Measurements from ENCODE around the gene BCKDK.
A peak's percentile ranks its signal among the peaks of the same experiment; 100 is the strongest.
"Not testable (repeated sequence)": the region's sequence is repeated elsewhere in the genome, so short reads cannot be mapped to it uniquely, and the experiment has no call there.

The BCKDK gene

GRCh38 chr16:31138621-31139578 lies 30.7 kb downstream of the BCKDK start:
- no peak for TF ChIP-seq RARB (CRISPR knock-in tag; IDR thresholded peaks at IDR 0.05)
- ATAC-seq, result peak; percentile 39

DNA sequence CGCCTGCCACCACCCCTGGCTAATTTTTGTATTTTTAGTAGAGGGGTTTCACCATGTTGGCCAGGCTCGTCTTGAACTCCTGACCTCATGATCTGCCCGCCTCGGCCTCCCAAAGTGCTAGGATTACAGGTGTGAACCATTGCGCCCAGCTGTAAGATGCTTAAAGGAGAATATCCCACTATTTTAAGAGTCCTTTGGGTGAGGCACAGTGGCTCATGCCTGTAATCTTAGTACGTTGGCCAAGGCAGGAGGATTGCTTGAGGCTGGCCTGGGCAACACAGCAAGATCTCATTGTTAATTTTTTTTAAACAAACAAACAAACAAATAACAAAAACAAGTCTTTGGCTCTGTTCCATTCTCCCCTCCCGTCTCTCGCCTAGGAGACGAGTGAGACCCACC lies 32.9 kb downstream of the BCKDK start:
- not testable (repeated sequence) for ATAC-seq

DNA sequence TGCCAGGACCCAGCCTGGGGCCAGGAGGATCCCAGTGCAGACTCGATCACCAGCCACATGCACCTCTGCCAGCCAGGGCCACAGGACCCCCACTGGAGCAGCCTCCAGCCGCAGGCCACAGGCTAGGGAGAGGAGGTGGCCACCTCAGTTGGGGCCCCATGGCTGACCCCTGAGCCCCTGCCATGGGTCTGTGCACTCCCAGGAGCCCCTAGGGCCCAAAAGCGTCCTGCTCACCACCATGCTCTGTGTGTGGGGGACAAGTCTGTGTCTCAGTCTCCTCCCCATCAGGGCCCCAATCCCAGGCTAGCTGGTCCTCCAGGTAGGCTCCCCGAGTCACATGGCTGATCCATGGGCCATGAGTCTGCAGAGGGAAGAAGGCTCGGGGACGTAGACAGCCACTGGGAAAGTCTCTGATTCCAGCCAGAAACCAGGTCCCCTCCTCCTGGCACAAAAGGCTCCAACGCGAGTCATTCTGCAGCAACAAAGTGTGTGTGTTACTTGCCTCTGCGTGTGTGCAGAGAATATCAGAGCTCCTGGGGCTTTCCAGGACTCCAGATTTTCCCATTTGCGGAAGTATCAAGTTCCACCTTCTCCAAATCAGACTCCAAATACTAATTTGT lies 33.4 kb downstream of the BCKDK start:
- TF ChIP-seq, protein P1, sequence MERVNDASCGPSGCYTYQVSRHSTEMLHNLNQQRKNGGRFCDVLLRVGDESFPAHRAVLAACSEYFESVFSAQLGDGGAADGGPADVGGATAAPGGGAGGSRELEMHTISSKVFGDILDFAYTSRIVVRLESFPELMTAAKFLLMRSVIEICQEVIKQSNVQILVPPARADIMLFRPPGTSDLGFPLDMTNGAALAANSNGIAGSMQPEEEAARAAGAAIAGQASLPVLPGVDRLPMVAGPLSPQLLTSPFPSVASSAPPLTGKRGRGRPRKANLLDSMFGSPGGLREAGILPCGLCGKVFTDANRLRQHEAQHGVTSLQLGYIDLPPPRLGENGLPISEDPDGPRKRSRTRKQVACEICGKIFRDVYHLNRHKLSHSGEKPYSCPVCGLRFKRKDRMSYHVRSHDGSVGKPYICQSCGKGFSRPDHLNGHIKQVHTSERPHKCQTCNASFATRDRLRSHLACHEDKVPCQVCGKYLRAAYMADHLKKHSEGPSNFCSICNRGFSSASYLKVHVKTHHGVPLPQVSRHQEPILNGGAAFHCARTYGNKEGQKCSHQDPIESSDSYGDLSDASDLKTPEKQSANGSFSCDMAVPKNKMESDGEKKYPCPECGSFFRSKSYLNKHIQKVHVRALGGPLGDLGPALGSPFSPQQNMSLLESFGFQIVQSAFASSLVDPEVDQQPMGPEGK (CRISPR knock-in tag; IDR thresholded peaks at IDR 0.05; ENCODE audit: borderline replicate concordance), result no peak
- TF ChIP-seq ARNTL (CRISPR knock-in tag; IDR thresholded peaks at IDR 0.05; ENCODE audit: borderline replicate concordance, low read depth), result no peak
- no peak for TF ChIP-seq CSDC2 (CRISPR knock-in tag; IDR thresholded peaks at IDR 0.05)
- TF ChIP-seq TOX (CRISPR knock-in tag; IDR thresholded peaks at IDR 0.05; ENCODE audit: borderline replicate concordance), result no peak
- no peak for TF ChIP-seq ZNF8 (CRISPR knock-in tag; IDR thresholded peaks at IDR 0.05)
- no peak for TF ChIP-seq GLIS3 (CRISPR knock-in tag; IDR thresholded peaks at IDR 0.05)
- no peak for TF ChIP-seq OSR1 (CRISPR knock-in tag; IDR thresholded peaks at IDR 0.05)
- TF ChIP-seq CSRNP3 (CRISPR knock-in tag; IDR thresholded peaks at IDR 0.05), result no peak
- TF ChIP-seq ZFP3 (CRISPR knock-in tag; IDR thresholded peaks at IDR 0.05), result no peak
- TF ChIP-seq TCF4 (CRISPR knock-in tag; IDR thresholded peaks at IDR 0.05; ENCODE audit: borderline replicate concordance), result no peak
- no peak for TF ChIP-seq PPARA (CRISPR knock-in tag; IDR thresholded peaks at IDR 0.05; ENCODE audit: borderline replicate concordance)
- no peak for TF ChIP-seq RARB (CRISPR knock-in tag; IDR thresholded peaks at IDR 0.05)
- TF ChIP-seq ZNF565 (CRISPR knock-in tag; conservative IDR thresholded peaks at IDR 0.05; ENCODE audit: low read depth), result no peak
- TF ChIP-seq, protein P2, sequence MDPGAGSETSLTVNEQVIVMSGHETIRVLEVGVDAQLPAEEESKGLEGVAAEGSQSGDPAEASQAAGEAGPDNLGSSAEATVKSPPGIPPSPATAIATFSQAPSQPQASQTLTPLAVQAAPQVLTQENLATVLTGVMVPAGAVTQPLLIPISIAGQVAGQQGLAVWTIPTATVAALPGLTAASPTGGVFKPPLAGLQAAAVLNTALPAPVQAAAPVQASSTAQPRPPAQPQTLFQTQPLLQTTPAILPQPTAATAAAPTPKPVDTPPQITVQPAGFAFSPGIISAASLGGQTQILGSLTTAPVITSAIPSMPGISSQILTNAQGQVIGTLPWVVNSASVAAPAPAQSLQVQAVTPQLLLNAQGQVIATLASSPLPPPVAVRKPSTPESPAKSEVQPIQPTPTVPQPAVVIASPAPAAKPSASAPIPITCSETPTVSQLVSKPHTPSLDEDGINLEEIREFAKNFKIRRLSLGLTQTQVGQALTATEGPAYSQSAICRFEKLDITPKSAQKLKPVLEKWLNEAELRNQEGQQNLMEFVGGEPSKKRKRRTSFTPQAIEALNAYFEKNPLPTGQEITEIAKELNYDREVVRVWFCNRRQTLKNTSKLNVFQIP (CRISPR knock-in tag; IDR thresholded peaks at IDR 0.05; ENCODE audit: borderline replicate concordance, low read depth), result no peak
- no peak for TF ChIP-seq ESRRG (CRISPR knock-in tag; IDR thresholded peaks at IDR 0.05)
- TF ChIP-seq ZFP30 (CRISPR knock-in tag; IDR thresholded peaks at IDR 0.05), result no peak
- ATAC-seq, result peak; percentile 30

DNA sequence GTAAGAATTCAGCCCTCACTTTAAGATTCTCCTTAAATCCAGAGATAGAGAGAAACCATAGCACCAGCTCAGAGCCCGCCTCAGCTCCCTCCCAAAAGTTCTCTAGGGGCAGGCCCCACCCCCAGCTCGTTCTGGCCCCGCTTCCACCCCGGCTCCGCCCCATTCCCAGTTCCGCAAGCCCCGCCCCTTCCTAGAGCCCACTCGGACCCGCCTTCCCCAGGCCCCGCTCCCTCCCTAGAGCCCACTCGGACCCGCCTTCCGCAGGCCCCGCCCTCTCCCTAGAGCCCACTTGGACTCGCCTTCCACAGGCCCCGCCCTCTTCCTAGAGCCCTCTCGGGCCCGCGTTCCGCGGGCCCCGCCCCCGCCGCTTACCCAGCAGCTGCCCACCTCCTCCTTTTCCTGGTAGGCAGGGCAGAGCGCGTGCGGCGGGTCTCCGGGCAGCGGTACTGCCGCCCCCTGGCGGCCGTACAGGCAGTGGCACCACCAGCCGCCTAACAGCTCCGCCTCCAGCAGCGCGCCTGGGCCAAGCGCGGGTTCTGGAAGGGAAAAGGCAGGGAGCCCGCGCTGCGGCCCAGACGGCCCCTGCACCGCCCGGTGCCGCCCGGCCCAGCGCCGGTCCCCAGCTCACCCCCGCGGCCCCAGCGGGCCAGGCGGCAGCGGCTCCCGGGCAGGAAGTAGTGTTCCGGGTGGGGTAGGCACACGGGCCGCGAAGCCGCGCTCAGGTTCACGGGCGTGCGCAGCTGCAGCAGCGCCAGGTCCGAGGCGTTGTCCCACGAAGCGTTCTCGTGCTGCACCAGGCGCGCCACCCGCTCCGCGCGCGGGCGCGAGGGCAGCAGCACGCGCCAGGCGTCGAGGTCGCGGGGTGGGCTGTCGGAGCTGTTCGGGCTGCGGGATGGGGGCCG lies 34.2 kb downstream of the BCKDK start:
- peak; percentile 88 for ATAC-seq
- no peak for TF ChIP-seq CSDC2 (CRISPR knock-in tag; IDR thresholded peaks at IDR 0.05)
- TF ChIP-seq, protein P3, sequence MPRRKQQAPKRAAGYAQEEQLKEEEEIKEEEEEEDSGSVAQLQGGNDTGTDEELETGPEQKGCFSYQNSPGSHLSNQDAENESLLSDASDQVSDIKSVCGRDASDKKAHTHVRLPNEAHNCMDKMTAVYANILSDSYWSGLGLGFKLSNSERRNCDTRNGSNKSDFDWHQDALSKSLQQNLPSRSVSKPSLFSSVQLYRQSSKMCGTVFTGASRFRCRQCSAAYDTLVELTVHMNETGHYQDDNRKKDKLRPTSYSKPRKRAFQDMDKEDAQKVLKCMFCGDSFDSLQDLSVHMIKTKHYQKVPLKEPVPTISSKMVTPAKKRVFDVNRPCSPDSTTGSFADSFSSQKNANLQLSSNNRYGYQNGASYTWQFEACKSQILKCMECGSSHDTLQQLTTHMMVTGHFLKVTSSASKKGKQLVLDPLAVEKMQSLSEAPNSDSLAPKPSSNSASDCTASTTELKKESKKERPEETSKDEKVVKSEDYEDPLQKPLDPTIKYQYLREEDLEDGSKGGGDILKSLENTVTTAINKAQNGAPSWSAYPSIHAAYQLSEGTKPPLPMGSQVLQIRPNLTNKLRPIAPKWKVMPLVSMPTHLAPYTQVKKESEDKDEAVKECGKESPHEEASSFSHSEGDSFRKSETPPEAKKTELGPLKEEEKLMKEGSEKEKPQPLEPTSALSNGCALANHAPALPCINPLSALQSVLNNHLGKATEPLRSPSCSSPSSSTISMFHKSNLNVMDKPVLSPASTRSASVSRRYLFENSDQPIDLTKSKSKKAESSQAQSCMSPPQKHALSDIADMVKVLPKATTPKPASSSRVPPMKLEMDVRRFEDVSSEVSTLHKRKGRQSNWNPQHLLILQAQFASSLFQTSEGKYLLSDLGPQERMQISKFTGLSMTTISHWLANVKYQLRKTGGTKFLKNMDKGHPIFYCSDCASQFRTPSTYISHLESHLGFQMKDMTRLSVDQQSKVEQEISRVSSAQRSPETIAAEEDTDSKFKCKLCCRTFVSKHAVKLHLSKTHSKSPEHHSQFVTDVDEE (CRISPR knock-in tag; IDR thresholded peaks at IDR 0.05), result 0 out of 2 replicates have a peak, but pooled peaks have one; percentile 52
